Activated CD4-positive, alpha-beta T cell treated with anti-CD3 and anti-CD28 coated beads for 36 hours (primary cell): ENCODE data around the gene NEXN. TPM values are rescaled to one million over a fixed set of nuclear protein-coding genes. Genes with fewer than 3 reads are reported as not detected.
"Not testable (repeated sequence)": the region's sequence is repeated elsewhere in the genome, so short reads cannot be mapped to it uniquely, and the experiment has no call there.

Experiments
- ATAC-seq: fragments of 200-7000 bp; cut with Tn5 transposase; one replicate; pipeline ENCODE4 v1.10.0; 2021; ENCODE audit warnings: mild to moderate bottlenecking, moderate library complexity
- CTCF ChIA-PET: fragments of 350-600 bp; sonication (Branson Sonifier 250); formaldehyde crosslinking; loops from one replicate; lab custom pipeline; 2021; ENCODE audit warnings: antibody characterized with exemption; lab: Charles Lee
- POLR2A ChIA-PET: fragments of 350-600 bp; sonication (Branson Sonifier 250); formaldehyde crosslinking; loops from one replicate; lab custom pipeline; 2021; ENCODE audit warnings: antibody characterized with exemption, inconsistent platforms; lab: Charles Lee
- DNase-seq: peaks from one replicate; pipeline ENCODE4 v3.0.0-alpha.2; 2020
- H3K27ac Mint-ChIP-seq: one replicate; pipeline ENCODE4 v1.8.0; 2021; ENCODE audit warnings: mixed read lengths
- H3K27me3 Mint-ChIP-seq: one replicate; pipeline ENCODE4 v1.8.0; 2021; ENCODE audit warnings: mixed read lengths
- H3K36me3 Mint-ChIP-seq: one replicate; pipeline ENCODE4 v1.8.0; 2021; ENCODE audit warnings: low read depth, mixed read lengths
- H3K4me1 Mint-ChIP-seq: one replicate; pipeline ENCODE4 v1.8.0; 2021; ENCODE audit warnings: mixed read lengths
- H3K4me3 Mint-ChIP-seq: one replicate; pipeline ENCODE4 v1.8.0; 2021; ENCODE audit warnings: mild to moderate bottlenecking, moderate library complexity, mixed read lengths
- H3K9me3 Mint-ChIP-seq: one replicate; pipeline ENCODE4 v1.8.0; 2021; ENCODE audit warnings: low read depth, mixed read lengths
- intact Hi-C, 2 experiments: fragments of 100-400 bp; cut with DNase I in 1 of 2; cut with micrococcal nuclease in 1 of 2; formaldehyde crosslinking; loops; one replicate each; pipeline versions ENCODE4 v1.14.2 to v1.15.1; 2022 to 2024; cut with DNase I, micrococcal nuclease
- total RNA-seq, 2 experiments: library from RNA; stranded (reverse); gene quantifications; one replicate each; pipeline ENCODE4 v1.2.3, GENCODE V29; 2021

Gene NEXN
- total RNA-seq, 2 experiments from 2014 or later = 2.1 to 3.6 TPM

DNA sequence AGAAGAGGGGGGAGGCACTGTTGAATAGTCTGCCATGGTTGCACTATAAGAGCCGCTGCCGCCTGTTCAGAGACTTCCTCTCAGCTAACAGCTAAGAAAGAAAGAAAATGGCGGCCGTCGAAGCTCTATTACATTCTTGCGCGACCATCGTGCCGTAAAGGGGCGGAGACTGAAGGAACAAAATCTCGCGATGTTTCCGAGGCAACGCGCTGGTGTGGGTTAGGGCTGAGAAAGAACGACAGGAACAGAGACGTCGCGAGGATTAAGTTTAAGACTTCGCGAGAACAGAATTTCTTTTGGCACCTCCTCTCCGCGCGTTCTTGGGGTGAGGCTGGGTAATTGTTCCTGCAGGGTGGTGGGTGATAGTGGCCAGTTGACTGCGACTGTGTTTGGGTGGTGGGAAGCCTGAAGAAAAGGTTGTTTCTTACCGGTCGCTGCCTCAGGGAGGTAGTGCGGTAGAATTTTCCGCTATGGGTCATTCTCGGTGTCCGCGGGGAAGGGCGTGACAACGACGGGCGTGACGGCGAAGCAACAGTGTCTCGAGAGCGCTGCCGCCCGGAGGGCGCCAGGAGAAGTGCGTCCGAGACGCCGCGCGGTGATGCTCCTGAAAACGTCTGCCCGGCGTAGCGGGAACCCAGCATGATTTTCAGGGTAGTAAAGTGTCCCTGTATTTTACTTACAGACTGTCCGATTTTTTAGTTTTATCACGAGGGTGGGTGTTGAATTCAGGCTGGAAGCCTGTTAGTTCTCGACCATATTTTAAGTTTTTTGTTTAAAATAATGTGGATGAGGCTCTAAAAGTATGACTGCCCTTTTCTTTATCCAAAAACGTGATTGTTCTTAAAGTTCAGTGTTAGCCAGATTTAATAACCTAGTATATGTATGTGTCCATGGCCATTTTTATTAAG is 90.8 kb downstream of the NEXN start, which contains the start of gene FUBP1:
TSS of gene FUBP1 (minus strand) at position 104 of the 908 bp plus-strand sequence. CDS start at position 36, 68 bp downstream.
- Mint-ChIP-seq H3K36me3 (peaks cover 35% of the 10 kb centered on the region), H3K9me3 (no peaks in the 10 kb centered on the region), H3K4me1 (peaks cover 47% of the 10 kb centered on the region), H3K27ac (no peak within 1 kb of the TSS), H3K27me3 (no peaks in the 10 kb centered on the region), H3K4me3 (no peak within 1 kb of the TSS)
- DNase-seq (peak; percentile 97), ATAC-seq (peak; percentile 81)
- intact Hi-C loops = loop anchor here (1.0 to 10.0 kb wide), 13 partner anchors 25 to 764 kb away; partner anchors contain the start of genes MIGA1 (in 2 of the 2), DNAJB4 (in 1 of the 2), IFI44L (in 1 of the 2) and PIGK (in 1 of the 2)
- POLR2A ChIA-PET = interaction anchor here (0.6 to 9.3 kb wide), 13 partner anchors 12 to 200 kb away, joined by 3 to 297 read pairs (median 6); partner anchors contain the start of genes DNAJB4 and MIGA1
- CTCF ChIA-PET = interaction anchor here (0.6 to 5.5 kb wide), 12 partner anchors 10 to 697 kb away, joined by 3 to 55 read pairs (median 3); partner anchors contain the start of genes DNAJB4 and USP33

DNA sequence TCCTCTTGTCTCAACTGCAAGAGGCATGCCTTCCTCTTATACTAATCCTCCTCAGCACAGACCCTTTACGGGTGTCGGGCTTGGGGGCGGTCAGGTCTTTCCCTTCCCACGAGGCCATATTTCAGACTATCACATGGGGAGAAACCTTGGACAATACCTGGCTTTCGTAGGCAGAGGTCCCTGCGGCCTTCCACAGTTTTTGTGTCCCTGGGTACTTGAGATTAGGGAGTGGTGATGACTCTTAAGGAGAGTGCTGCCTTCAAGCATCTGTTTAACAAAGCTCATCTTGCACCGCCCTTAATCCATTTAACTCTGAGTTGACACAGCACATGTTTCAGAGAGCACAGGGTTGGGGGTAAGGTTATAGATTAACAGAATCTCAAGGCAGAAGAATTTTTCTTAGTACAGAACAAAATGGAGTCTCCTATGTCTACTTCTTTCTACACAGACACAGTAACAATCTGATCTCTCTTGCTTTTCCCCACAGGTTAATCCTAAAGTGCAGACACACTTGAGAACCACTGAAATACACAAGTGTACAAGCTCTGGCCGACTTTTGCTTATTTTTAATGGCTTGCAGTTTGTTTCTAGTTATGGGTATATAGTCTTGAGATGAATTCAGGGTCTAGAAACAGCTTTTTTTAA is 95.0 kb downstream of the NEXN start:
- ATAC-seq, H3K9me3 Mint-ChIP-seq, DNase-seq, H3K4me3 Mint-ChIP-seq, POLR2A ChIA-PET, H3K27me3 Mint-ChIP-seq, H3K27ac Mint-ChIP-seq, CTCF ChIA-PET, intact Hi-C loops: not testable (repeated sequence)
- Mint-ChIP-seq H3K36me3 (peaks cover 35% of the 10 kb centered on the region), H3K4me1 (peaks cover 51% of the 10 kb centered on the region)

DNA sequence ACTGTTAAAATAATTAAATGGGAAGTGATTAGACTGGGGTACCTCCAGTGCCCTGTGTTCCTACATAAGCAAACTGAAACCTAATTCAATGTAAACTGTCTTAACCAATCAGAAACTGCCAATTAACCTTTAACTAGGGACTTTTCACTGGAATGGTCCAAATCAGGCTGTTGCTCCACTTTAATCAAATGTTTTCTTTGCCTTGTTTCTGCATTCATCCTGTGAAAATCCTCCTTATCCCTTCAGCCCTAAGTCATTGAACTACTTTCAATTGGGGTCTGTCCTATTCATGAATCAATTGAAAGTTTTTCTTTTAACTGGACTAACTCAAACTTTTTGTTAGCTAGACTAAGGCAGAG is 95.6 kb downstream of the NEXN start:
- H3K4me3 Mint-ChIP-seq = no peak overlapping the region
- POLR2A ChIA-PET = no interaction called here
- ATAC-seq (no peak), DNase-seq (no peak)
- H3K27me3 Mint-ChIP-seq = no peaks in the 10 kb centered on the region
- peaks cover 52% of the 10 kb centered on the region for H3K4me1 Mint-ChIP-seq
- CTCF ChIA-PET = no interaction called here
- peaks cover 35% of the 10 kb centered on the region for H3K36me3 Mint-ChIP-seq
- no peaks in the 10 kb centered on the region for H3K9me3 Mint-ChIP-seq
- intact Hi-C loops = no loop called here
- H3K27ac Mint-ChIP-seq = no peak overlapping the region

DNA sequence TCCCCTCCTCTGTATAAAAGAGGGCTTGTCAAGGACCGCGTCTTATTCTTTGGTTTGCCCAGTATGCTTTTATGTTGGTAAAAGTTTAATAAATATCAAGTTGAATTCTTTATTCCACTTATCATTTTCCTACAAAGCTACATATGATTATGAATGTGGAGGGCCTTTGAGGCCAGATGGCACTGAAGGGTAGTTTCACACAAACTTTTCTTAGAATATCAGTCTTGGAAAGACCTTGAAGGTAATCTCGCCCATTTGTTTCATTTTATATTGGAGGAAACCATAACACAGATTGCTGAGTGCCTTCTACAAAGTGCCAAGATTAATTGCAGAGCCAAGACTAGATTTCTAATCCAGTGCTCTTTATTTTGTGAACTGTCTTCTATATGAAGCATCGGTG is 96.2 kb downstream of the NEXN start:
- no peak for ATAC-seq
- POLR2A ChIA-PET = no interaction called here
- peaks cover 57% of the 10 kb centered on the region for H3K4me1 Mint-ChIP-seq

DNA sequence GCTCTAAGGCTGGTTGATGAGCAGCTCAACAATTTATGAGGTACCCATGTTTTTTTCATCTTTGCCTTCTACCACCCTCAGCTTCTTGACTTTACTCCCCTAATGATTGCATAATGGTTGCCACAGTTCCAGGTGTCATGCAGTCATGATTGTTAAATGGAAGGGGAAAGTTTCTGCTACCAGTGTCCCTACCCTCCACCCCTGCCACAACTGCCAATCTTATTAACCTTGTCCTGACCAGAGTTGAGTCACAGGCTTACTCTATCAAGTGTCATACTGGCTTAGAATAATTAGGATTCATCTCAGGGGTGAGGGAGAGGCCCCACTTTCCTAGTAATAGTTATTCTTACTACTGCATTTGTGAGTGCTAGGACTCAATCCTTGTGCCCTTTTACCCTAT is 98.4 kb downstream of the NEXN start:
- peaks cover 55% of the 10 kb centered on the region for H3K4me1 Mint-ChIP-seq
- CTCF ChIA-PET = interaction anchor here (0.7 to 2.2 kb wide), 4 partner anchors 9 to 647 kb away, joined by 3 to 5 read pairs (median 4); no protein-coding TSS in a partner anchor
- H3K27me3 Mint-ChIP-seq = no peaks in the 10 kb centered on the region
- peaks cover 26% of the 10 kb centered on the region for H3K36me3 Mint-ChIP-seq
- intact Hi-C loops = no loop called here
- no peak overlapping the region for H3K27ac Mint-ChIP-seq
- H3K4me3 Mint-ChIP-seq = no peak overlapping the region
- peak; percentile 85 for ATAC-seq
- no peaks in the 10 kb centered on the region for H3K9me3 Mint-ChIP-seq
- peak; percentile 43 for DNase-seq
- POLR2A ChIA-PET = interaction anchor here (1.8 kb wide), 1 partner anchor 17 kb away, joined by 6 read pairs; the partner anchor contains the start of gene DNAJB4

More for the DNA sequence above, 96.2 kb downstream of the NEXN start:
- Mint-ChIP-seq H3K4me3 (no peak overlapping the region), H3K36me3 (peaks cover 37% of the 10 kb centered on the region), H3K9me3 (no peaks in the 10 kb centered on the region), H3K27me3 (no peaks in the 10 kb centered on the region), H3K27ac (no peak overlapping the region)
- CTCF ChIA-PET = no interaction called here
- intact Hi-C loops = no loop called here
- no peak for DNase-seq

DNA sequence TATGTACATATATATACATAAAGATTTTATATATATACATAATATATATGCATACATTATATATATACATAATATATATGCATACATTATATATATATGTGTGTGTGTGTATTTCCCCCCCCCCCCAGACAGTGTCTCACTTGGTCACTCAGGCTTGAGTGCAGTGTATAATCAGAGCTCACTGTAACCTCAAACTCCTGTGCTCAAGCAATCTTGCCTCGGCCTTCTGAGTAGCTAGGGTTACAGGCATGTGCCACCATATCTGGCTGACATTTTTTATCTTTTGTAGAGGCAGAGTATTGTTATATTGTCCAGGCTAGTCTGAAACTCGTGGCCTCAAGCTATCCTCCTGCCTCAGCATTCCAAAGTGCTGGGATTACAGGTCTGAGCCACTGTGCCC is 99.5 kb downstream of the NEXN start:
- Mint-ChIP-seq H3K9me3 (no peaks in the 10 kb centered on the region), H3K27ac (no peak overlapping the region), H3K4me3 (no peak overlapping the region), H3K27me3 (no peaks in the 10 kb centered on the region), H3K4me1 (peaks cover 51% of the 10 kb centered on the region), H3K36me3 (peaks cover 24% of the 10 kb centered on the region)
- DNase-seq (no peak), ATAC-seq (no peak)
- intact Hi-C loops = no loop called here
- ChIA-PET POLR2A (interaction anchor here (1.6 kb wide), 1 partner anchor 16 kb away, joined by 7 read pairs; no protein-coding TSS in a partner anchor), CTCF (interaction anchor here (1.5 kb wide), 2 partner anchors 8 to 12 kb away, joined by 3 read pairs; no protein-coding TSS in a partner anchor)

DNA sequence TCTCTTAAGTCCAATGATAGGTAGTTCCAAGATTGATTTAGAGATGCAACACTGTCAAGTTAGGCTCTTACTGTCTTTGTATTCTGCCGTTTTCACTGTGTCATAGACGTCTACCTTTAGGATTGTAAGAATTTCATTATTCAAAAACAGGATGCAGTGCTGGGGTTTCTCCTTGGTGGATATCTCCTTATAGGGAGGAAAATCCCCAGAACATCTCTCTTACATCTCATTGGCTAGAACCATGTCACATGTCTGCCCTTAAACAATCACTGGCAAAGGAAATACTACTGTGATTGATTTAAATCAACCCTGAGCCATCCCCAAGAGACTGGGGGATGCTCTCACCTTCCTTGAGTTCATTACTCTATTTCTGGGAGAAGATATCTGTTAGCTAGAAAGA is 101.3 kb downstream of the NEXN start:
- peak; percentile 34 for ATAC-seq
- H3K9me3 Mint-ChIP-seq = no peaks in the 10 kb centered on the region
- no peaks in the 10 kb centered on the region for H3K27me3 Mint-ChIP-seq
- ChIA-PET CTCF (interaction anchor here (0.5 to 1.6 kb wide), 3 partner anchors 8 to 47 kb away, joined by 3 to 5 read pairs (median 3); partner anchors contain the start of gene FUBP1), POLR2A (interaction anchor here (1.6 kb wide), 1 partner anchor 14 kb away, joined by 7 read pairs; no protein-coding TSS in a partner anchor)
- intact Hi-C loops = loop anchor here in 1 of 2 experiments (1.0 kb wide), 1 partner anchor 9 kb away; no protein-coding TSS in a partner anchor
- H3K27ac Mint-ChIP-seq = no peak overlapping the region
- no peak overlapping the region for H3K4me3 Mint-ChIP-seq
- no peak for DNase-seq
- peaks cover 18% of the 10 kb centered on the region for H3K36me3 Mint-ChIP-seq
- H3K4me1 Mint-ChIP-seq = peaks cover 38% of the 10 kb centered on the region

DNA sequence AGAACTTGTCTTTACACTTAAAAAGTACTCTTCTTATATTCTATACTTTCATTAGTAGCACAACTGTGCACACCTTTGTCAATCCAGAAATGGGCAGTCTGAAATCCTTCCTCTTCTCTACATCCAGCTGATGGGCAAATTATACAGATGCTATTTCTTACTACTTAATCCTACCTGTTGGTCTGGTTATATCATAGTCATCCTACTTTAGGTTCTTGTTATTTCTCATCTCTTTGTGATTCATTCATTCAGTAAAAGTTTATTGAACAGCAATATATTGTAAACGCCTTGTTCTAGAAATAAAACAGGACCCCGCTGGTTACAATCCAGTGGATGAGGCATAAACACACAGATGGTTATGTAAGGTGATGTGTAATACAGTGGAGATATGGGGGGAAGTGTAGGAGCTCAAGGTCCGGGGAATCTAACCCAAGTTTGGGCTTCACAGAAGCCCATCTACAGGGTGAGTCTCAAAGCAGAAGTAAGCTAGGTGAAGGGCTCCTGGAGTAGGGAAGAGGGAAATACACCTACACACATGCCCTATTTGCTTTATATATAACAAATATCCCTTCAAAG is 102.3 kb downstream of the NEXN start:
- ChIA-PET POLR2A (interaction anchor here (1.7 kb wide), 1 partner anchor 13 kb away, joined by 8 read pairs; the partner anchor contains the start of gene DNAJB4), CTCF (interaction anchor here (0.6 to 1.6 kb wide), 2 partner anchors 9 to 20 kb away, joined by 3 to 5 read pairs; no protein-coding TSS in a partner anchor)
- DNase-seq = no peak
- H3K27ac Mint-ChIP-seq = no peak overlapping the region
- H3K27me3 Mint-ChIP-seq = no peaks in the 10 kb centered on the region
- no peak overlapping the region for H3K4me3 Mint-ChIP-seq
- H3K36me3 Mint-ChIP-seq = peaks cover 14% of the 10 kb centered on the region
- ATAC-seq = no peak
- no peaks in the 10 kb centered on the region for H3K9me3 Mint-ChIP-seq
- intact Hi-C loops = no loop called here
- peaks cover 36% of the 10 kb centered on the region for H3K4me1 Mint-ChIP-seq

DNA sequence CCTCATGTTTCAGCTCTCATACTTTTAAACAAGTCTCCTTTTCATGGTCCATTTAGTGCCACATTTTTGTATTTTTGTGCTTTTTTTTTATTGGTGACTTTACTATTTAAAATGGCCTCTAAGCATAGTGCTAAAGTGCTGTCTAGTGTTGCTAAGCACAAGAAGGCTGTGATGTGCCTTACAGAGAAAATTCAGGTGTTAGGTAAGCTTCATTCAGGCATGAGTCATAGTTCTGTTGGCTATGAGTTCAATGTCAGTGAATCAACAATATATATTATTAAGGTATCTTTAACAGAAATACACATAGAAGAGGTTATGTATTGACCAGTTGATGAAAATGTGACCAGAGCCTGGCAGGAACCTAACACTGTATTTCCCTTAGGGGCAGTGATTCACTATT is 103.2 kb downstream of the NEXN start:
- ATAC-seq = no peak
- CTCF ChIA-PET = interaction anchor here (0.6 kb wide), 1 partner anchor 19 kb away, joined by 3 read pairs; no protein-coding TSS in a partner anchor
- DNase-seq = no peak
- POLR2A ChIA-PET = interaction anchor here (0.6 to 1.7 kb wide), 2 partner anchors 10 to 13 kb away, joined by 3 to 8 read pairs; partner anchors contain the start of gene DNAJB4
- peaks cover 30% of the 10 kb centered on the region for H3K4me1 Mint-ChIP-seq
- H3K27me3 Mint-ChIP-seq = no peaks in the 10 kb centered on the region
- H3K9me3 Mint-ChIP-seq = no peaks in the 10 kb centered on the region
- H3K27ac Mint-ChIP-seq = no peak overlapping the region
- intact Hi-C loops = no loop called here
- no peak overlapping the region for H3K4me3 Mint-ChIP-seq
- H3K36me3 Mint-ChIP-seq = peaks cover 9% of the 10 kb centered on the region
